ENCODE measurements around the gene LCN10. TPM values are rescaled to one million over a fixed set of nuclear protein-coding genes. Genes with fewer than 3 reads are reported as not detected.

LCN10 gene
- total RNA-seq, 1 experiment from 2014 or later: not detected

DNA sequence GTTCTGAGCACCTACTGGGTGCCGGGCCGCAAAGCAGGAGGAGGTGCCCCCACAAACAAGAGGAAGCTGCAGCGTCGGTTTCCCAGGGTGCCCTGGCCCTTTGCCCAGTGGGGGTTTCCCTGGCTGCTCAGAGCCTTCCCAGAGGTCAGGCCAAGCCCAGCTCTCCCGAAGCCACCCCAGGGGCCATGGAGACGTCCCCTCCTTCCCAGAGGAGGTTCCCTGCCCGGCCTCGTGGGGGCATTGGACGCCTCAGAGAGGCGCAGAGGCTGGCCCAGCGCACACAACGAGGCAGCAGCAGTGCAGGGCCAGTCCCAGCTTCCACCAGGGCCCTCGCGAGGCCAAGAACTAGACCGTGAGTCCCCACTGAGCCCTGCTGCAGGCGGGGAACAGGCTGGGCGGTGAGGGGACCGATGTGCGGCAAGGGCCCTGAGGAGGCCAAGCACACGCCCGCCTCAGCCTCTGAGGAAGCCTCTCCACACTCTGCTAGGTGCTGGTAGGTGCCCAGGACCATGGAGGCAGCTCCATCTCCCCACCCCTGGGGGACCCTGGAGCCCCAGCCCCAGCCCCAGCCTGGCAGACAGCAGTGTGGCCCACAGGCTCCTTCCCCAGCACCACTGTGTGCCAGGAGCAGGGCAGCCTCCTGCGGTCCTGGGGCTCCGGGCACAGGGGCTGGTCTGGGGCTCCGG lies 23.4 kb downstream of the LCN10 start:
- ChIA-PET CTCF (no interaction called here), POLR2A (no interaction called here)

DNA sequence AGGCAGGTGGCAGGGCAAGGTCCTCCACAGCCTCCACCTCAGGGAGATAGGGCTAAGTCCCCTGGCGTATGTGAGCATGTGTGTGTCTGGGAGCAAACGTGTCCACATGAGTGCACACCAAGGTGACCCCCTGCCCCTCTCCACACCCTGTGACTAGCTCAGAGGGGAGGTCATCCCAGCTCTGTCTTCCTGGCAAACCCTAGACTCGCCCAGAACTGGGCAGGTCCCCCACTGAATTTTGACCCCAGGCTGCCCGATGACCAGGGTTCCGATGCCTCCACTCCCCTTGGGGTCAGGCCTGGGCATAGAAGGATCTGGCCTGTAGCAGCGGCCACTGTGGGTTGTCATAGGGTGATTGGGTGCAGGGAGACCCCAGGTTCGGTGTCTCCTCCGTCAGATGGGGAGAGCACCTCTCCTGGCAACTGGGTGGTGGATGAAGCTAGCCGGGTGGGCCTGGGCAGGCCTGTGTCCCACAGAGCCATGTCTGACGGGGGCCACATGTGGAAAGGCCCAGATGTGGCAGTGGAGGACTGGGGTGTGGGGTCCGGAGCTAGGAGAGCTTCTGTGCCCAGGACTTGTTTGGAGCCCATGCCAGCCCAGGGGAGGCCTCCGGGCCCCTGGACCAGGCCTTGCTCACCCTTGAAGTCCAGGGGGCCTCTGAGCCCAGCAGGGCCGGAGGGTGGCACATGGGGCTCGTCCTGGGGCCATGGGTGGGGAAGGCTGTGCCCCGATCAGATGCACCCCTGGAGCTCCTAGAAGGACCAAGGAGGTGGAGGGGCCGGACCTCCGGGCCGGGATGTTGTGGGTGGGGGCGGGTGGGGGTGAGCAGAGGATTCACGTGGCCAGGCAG lies 24.2 kb downstream of the LCN10 start:
- H3K27me3 ChIP-seq (replicated peaks; ENCODE audit: control insufficient read depth, insufficient read depth, low read length): no peaks in the 10 kb centered on the region
- Mint-ChIP-seq H3K27me3 (ENCODE audit: insufficient read depth, unreplicated experiment) (no peaks in the 10 kb centered on the region), H3K4me1 (ENCODE audit: low read depth, unreplicated experiment) (peaks cover 6% of the 10 kb centered on the region), H3K36me3 (ENCODE audit: insufficient read depth, unreplicated experiment) (peaks cover 43% of the 10 kb centered on the region), H3K9me3 (ENCODE audit: unreplicated experiment) (no peaks in the 10 kb centered on the region), H3K4me3 (ENCODE audit: unreplicated experiment) (no peak overlapping the region), H3K27ac (ENCODE audit: unreplicated experiment) (no peak overlapping the region)
- peaks cover 4% of the 10 kb centered on the region for H3K4me1 ChIP-seq
- H3K36me3 ChIP-seq (ENCODE audit: control insufficient read depth, insufficient read depth, low read length): peaks cover 2% of the 10 kb centered on the region; the same call in 1 of the 2 replicates
- no TSS peak for BruUV-seq (replicated peaks)
- H3K9me3 ChIP-seq: no peaks in the 10 kb centered on the region
- ChIA-PET POLR2A (no interaction called here), CTCF (no interaction called here)
- no peak for DNase-seq
- H3K4me3 ChIP-seq (ENCODE audit: low read depth, low read length): no peak overlapping the region
- TF ChIP-seq, protein P1, sequence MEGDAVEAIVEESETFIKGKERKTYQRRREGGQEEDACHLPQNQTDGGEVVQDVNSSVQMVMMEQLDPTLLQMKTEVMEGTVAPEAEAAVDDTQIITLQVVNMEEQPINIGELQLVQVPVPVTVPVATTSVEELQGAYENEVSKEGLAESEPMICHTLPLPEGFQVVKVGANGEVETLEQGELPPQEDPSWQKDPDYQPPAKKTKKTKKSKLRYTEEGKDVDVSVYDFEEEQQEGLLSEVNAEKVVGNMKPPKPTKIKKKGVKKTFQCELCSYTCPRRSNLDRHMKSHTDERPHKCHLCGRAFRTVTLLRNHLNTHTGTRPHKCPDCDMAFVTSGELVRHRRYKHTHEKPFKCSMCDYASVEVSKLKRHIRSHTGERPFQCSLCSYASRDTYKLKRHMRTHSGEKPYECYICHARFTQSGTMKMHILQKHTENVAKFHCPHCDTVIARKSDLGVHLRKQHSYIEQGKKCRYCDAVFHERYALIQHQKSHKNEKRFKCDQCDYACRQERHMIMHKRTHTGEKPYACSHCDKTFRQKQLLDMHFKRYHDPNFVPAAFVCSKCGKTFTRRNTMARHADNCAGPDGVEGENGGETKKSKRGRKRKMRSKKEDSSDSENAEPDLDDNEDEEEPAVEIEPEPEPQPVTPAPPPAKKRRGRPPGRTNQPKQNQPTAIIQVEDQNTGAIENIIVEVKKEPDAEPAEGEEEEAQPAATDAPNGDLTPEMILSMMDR (IDR thresholded peaks at IDR 0.05; ENCODE audit: insufficient read depth in 1 of 2, low read depth in 1 of 2, low read length in 1 of 2, severe bottlenecking in 1 of 2, unreplicated experiment in 1 of 2): no peak
- intact Hi-C loops (cut with micrococcal nuclease; ENCODE audit: unreplicated experiment): no loop called here

More for the DNA sequence above, 23.4 kb downstream of the LCN10 start:
- BruUV-seq (replicated peaks): no TSS peak
- peaks cover 51% of the 10 kb centered on the region for H3K36me3 Mint-ChIP-seq (ENCODE audit: insufficient read depth, unreplicated experiment)
- H3K9me3 Mint-ChIP-seq (ENCODE audit: unreplicated experiment): no peaks in the 10 kb centered on the region
- H3K9me3 ChIP-seq: no peaks in the 10 kb centered on the region
- peaks cover 6% of the 10 kb centered on the region for H3K4me1 Mint-ChIP-seq (ENCODE audit: low read depth, unreplicated experiment)
- H3K27me3 ChIP-seq (replicated peaks; ENCODE audit: control insufficient read depth, insufficient read depth, low read length): no peaks in the 10 kb centered on the region
- no peak overlapping the region for H3K4me3 Mint-ChIP-seq (ENCODE audit: unreplicated experiment)
- no peaks in the 10 kb centered on the region for H3K27me3 Mint-ChIP-seq (ENCODE audit: insufficient read depth, unreplicated experiment)
- no peak for DNase-seq
- intact Hi-C loops (cut with micrococcal nuclease; ENCODE audit: unreplicated experiment): no loop called here
- no peaks in the 10 kb centered on the region for H3K4me1 ChIP-seq
- H3K4me3 ChIP-seq (ENCODE audit: low read depth, low read length): no peak overlapping the region
- no peak overlapping the region for H3K27ac Mint-ChIP-seq (ENCODE audit: unreplicated experiment)
- TF ChIP-seq, protein P1 (IDR thresholded peaks at IDR 0.05; ENCODE audit: insufficient read depth in 1 of 2, low read depth in 1 of 2, low read length in 1 of 2, severe bottlenecking in 1 of 2, unreplicated experiment in 1 of 2): no peak
- H3K36me3 ChIP-seq (ENCODE audit: control insufficient read depth, insufficient read depth, low read length): peaks cover 3% of the 10 kb centered on the region

DNA sequence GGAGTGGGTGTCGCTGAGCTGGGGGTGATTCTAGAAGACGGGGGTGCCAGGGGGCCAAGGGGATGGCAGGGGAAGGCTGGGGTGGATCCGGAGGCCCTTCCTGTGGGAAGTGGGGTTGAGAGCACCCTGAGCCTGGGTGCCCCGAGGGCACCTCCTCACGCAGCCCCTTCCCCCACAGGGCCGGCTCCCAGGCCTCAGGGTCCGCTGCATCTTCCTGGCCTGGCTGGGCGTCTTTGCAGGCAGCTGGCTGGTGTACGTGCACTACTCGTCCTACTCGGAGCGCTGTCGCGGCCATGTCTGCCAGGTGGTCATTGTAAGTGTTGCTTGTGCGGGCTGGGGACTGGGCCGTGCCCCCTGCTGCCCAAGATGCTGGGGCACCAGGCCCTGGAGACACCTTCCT lies 25.3 kb downstream of the LCN10 start:
- POLR2A ChIA-PET: no interaction called here
- peaks cover 32% of the 10 kb centered on the region for H3K36me3 Mint-ChIP-seq (ENCODE audit: insufficient read depth, unreplicated experiment)
- peaks cover 6% of the 10 kb centered on the region for H3K4me1 Mint-ChIP-seq (ENCODE audit: low read depth, unreplicated experiment)
- no peak for DNase-seq
- H3K27me3 Mint-ChIP-seq (ENCODE audit: insufficient read depth, unreplicated experiment): no peaks in the 10 kb centered on the region
- TF ChIP-seq, protein P1 (IDR thresholded peaks at IDR 0.05; ENCODE audit: insufficient read depth in 1 of 2, low read depth in 1 of 2, low read length in 1 of 2, severe bottlenecking in 1 of 2, unreplicated experiment in 1 of 2): no peak
- no peak overlapping the region for H3K4me3 ChIP-seq (ENCODE audit: low read depth, low read length)
- no peak overlapping the region for H3K4me3 Mint-ChIP-seq (ENCODE audit: unreplicated experiment)
- peaks cover 2% of the 10 kb centered on the region for H3K36me3 ChIP-seq (ENCODE audit: control insufficient read depth, insufficient read depth, low read length)
- no peak overlapping the region for H3K27ac Mint-ChIP-seq (ENCODE audit: unreplicated experiment)
- intact Hi-C loops (cut with micrococcal nuclease; ENCODE audit: unreplicated experiment): no loop called here
- H3K27me3 ChIP-seq (replicated peaks; ENCODE audit: control insufficient read depth, insufficient read depth, low read length): no peaks in the 10 kb centered on the region
- no peaks in the 10 kb centered on the region for H3K9me3 ChIP-seq
- H3K4me1 ChIP-seq: peaks cover 11% of the 10 kb centered on the region
- no TSS peak for BruUV-seq (replicated peaks)
- CTCF ChIA-PET: no interaction called here
- no peaks in the 10 kb centered on the region for H3K9me3 Mint-ChIP-seq (ENCODE audit: unreplicated experiment)
